Stomach (tissue), 9 donors: ENCODE data around the gene TNS3. TPM values are rescaled to one million over a fixed set of nuclear protein-coding genes. Genes with fewer than 3 reads are reported as not detected.
A peak's percentile ranks its signal among the peaks of the same experiment; 100 is the strongest.

Source experiments
- DNase-seq, 2 donors: peaks; one replicate each; pipeline versions ENCODE4 v3.0.0 to v3.0.0-alpha.2; 2013 to 2019
- H3K27ac ChIP-seq, 5 donors: fragments of 200-600 bp in 4 of 5; sonication (generic) in 4 of 5; one replicate each; pipeline ENCODE4 v1.5.1; 2013 to 2019; ENCODE audit warnings: mild to moderate bottlenecking in 1 of 5, moderate library complexity in 1 of 5
- H3K27me3 ChIP-seq, 3 donors: fragments of 200-600 bp; sonication (generic); one replicate each; pipeline ENCODE4 v1.5.1; 2017 to 2019; ENCODE audit warnings: mixed run types in 1 of 3
- H3K36me3 ChIP-seq, 4 donors: fragments of 200-600 bp; sonication (generic); 1 replicate in 3 of 4; 2 replicates in 1 of 4; pipeline ENCODE4 v1.5.1; 2016 to 2019
- H3K4me1 ChIP-seq, 4 donors: fragments of 200-600 bp; sonication (generic); one replicate each; pipeline ENCODE4 v1.5.1; 2016 to 2019
- H3K4me3 ChIP-seq, 4 donors: fragments of 200-600 bp; sonication (generic) in 3 of 4; one replicate each; pipeline ENCODE4 v1.5.1; 2016 to 2019; ENCODE audit warnings: mild to moderate bottlenecking in 1 of 4
- H3K9me3 ChIP-seq, 4 donors: fragments of 200-600 bp; sonication (generic); one replicate each; pipeline ENCODE4 v1.5.1; 2016 to 2019
- CTCF ChIP-seq, 7 experiments: fragments of 450-650 bp in 4 of 7; fragments of 200-600 bp in 3 of 7; sonication (generic) in 3 of 7; IDR thresholded peaks; one replicate each; pipeline ENCODE4 v1.5.1; 2016 to 2019; ENCODE audit warnings: antibody characterized with exemption in 7 of 7, control low read depth in 2 of 7, mild to moderate bottlenecking in 1 of 7
- EP300 ChIP-seq: sonication (generic); formaldehyde crosslinking; IDR thresholded peaks from one replicate; pipeline ENCODE4 v1.6.1; 2017; ENCODE audit warnings: antibody characterized with exemption
- POLR2A ChIP-seq, 4 donors: fragments of 450-650 bp; IDR thresholded peaks; one replicate each; pipeline ENCODE4 v1.6.1; 2016; ENCODE audit warnings: antibody characterized with exemption in 4 of 4, control low read depth in 2 of 4, mild to moderate bottlenecking in 1 of 4, moderate library complexity in 1 of 4
- POLR2AphosphoS5 ChIP-seq, 3 donors: sonication (generic); formaldehyde crosslinking; IDR thresholded peaks; one replicate each; pipeline ENCODE4 v1.6.1; 2016; ENCODE audit warnings: antibody characterized with exemption in 3 of 3
- WGBS, 5 donors: extraction: QIAGEN DNeasy Blood & Tissue Kit in 3 of 5; methylation state at CpG; one replicate each; pipeline versions ENCODE4 v1.1.5 to v1.1.7; 2013 to 2018; 5-methylcytosine and 5-hydroxymethylcytosine counted together
- intact Hi-C: fragments of 100-400 bp; cut with DNase I; formaldehyde crosslinking; loops from one replicate; pipeline ENCODE4 v1.15.1; 2023; ENCODE audit warnings: low total_unique reads
- polyA plus RNA-seq, 3 donors: library from polyadenylated mRNA; stranded (reverse); fragments of 200-250 nt; gene quantifications; one replicate each; pipeline ENCODE4 v1.2.3, GENCODE V29; 2013
- total RNA-seq, 5 donors: library from RNA; depleted of rRNA; stranded (reverse); fragments of >200 nt; gene quantifications; one replicate each; pipeline versions ENCODE4 v1.1.0 to v1.2.3, GENCODE V29; 2014 to 2016
- donor health status: healthy with polysubstance abuse.
- donor health status: Bipolar disorder and iron deficiency.
- donor health status: healthy.

Gene TNS3
- total and polyA plus RNA-seq, 8 donors, result 10.0 to 105 (median 41.0) TPM

- peak overlapping the region; percentile 84 to 89 (median 85) for H3K27ac ChIP-seq
- DNase-seq, result no peak
- intact Hi-C loops, result no loop called here
- H3K4me3 ChIP-seq, result no peak overlapping the region
- H3K4me1 ChIP-seq, result peaks cover 54 to 98% (median 91%) of the 10 kb centered on the region in 4 donors
- no peaks in the 10 kb centered on the region for H3K36me3 ChIP-seq
- no peak for TF ChIP-seq CTCF (IDR thresholded peaks at IDR 0.05)
- no peak for TF ChIP-seq EP300
- no peak for TF ChIP-seq POLR2AphosphoS5 (IDR thresholded peaks at IDR 0.05)
- no peak for TF ChIP-seq POLR2A (IDR thresholded peaks at IDR 0.05)
- WGBS, 5 donors, result 77 to 88% (median 83%) methylated on average over 7 of the region's 7 CpGs
- H3K9me3 ChIP-seq, result no peaks in the 10 kb centered on the region
- no peaks in the 10 kb centered on the region for H3K27me3 ChIP-seq
These were observed 106.1 kb downstream of the TNS3 start for GRCh38 chr7:47475880-47476227.

GRCh38 chr7:47474937-47475879, 106.7 kb downstream of the TNS3 start:
- Histone ChIP-seq H3K4me3 (no peak overlapping the region), H3K27ac (peak overlapping the region; percentile 84 to 89 (median 85)), H3K9me3 (no peaks in the 10 kb centered on the region), H3K27me3 (no peaks in the 10 kb centered on the region), H3K36me3 (no peaks in the 10 kb centered on the region), H3K4me1 (peaks cover 50 to 92% (median 85%) of the 10 kb centered on the region in 4 donors)
- peak; percentile 94 to 95 for DNase-seq
- intact Hi-C loops, result no loop called here
- TF ChIP-seq POLR2A (IDR thresholded peaks at IDR 0.05) (peak in 1 of 4 donors; percentile 36), POLR2AphosphoS5 (IDR thresholded peaks at IDR 0.05) (peak; percentile 32 to 95 (median 94)), CTCF (IDR thresholded peaks at IDR 0.05) (peak in 2 of 7 experiments; percentile 21 to 42), EP300 (no peak)
- WGBS, 5 donors, result 36 to 61% (median 44%) methylated on average over 16 to 24 of the region's 24 CpGs

GRCh38 chr7:47474211-47474936, 107.5 kb downstream of the TNS3 start:
- no peaks in the 10 kb centered on the region for H3K27me3 ChIP-seq
- TF ChIP-seq CTCF (IDR thresholded peaks at IDR 0.05) (no peak), POLR2A (IDR thresholded peaks at IDR 0.05) (peak in 3 of 4 donors; percentile 13 to 44 (median 24))
- peak overlapping the region; percentile 84 to 89 (median 85) for H3K27ac ChIP-seq
- DNase-seq, result no peak
- no peak overlapping the region for H3K4me3 ChIP-seq
- H3K9me3 ChIP-seq, result no peaks in the 10 kb centered on the region
- intact Hi-C loops, result no loop called here
- H3K36me3 ChIP-seq, result no peaks in the 10 kb centered on the region
- H3K4me1 ChIP-seq, result peaks cover 41 to 86% (median 78%) of the 10 kb centered on the region in 4 donors
- 86 to 95% (median 92%) methylated on average over 2 of the region's 2 CpGs for WGBS, 5 donors

GRCh38 chr7:47473499-47474210, 108.3 kb downstream of the TNS3 start:
- no peak for DNase-seq
- intact Hi-C loops, result no loop called here
- H3K9me3 ChIP-seq, result no peaks in the 10 kb centered on the region
- H3K27me3 ChIP-seq, result no peaks in the 10 kb centered on the region
- peak overlapping the region; percentile 84 to 89 (median 85) for H3K27ac ChIP-seq
- H3K4me3 ChIP-seq, result no peak overlapping the region
- no peak for TF ChIP-seq POLR2A (IDR thresholded peaks at IDR 0.05)
- no peak for TF ChIP-seq EP300
- no peak for TF ChIP-seq POLR2AphosphoS5 (IDR thresholded peaks at IDR 0.05)
- TF ChIP-seq CTCF (IDR thresholded peaks at IDR 0.05), result no peak
- H3K36me3 ChIP-seq, result no peaks in the 10 kb centered on the region
- peaks cover 40 to 83% (median 74%) of the 10 kb centered on the region in 4 donors for H3K4me1 ChIP-seq
- WGBS, 5 donors, result 59 to 69% (median 63%) methylated on average over 6 of the region's 6 CpGs
